Endothelial cell of umbilical vein (primary cell): ENCODE measurements around the gene DIP2C. TPM values are rescaled to one million over a fixed set of nuclear protein-coding genes. Genes with fewer than 3 reads are reported as not detected.

Experiments
- BruUV-seq: library from RNA; stranded (reverse); fragments of 400-500 nt; replicated peaks from 2 replicates; lab custom pipeline; 2021; lab: Mats Ljungman, UMichigan
- CTCF ChIA-PET: fragments of 300-600, 350-600 bp; sonication (Branson Sonifier 250); formaldehyde crosslinking; loops from one replicate; lab custom pipeline; 2021; ENCODE audit warnings: antibody characterized with exemption, inconsistent platforms; lab: Charles Lee
- POLR2A ChIA-PET: fragments of 300-600, 350-600 bp; sonication (Branson Sonifier 250); formaldehyde crosslinking; loops from one replicate; lab custom pipeline; 2021; ENCODE audit warnings: antibody characterized with exemption, inconsistent platforms; lab: Charles Lee
- DNase-seq: peaks from one replicate; pipeline ENCODE4 v3.0.0-alpha.2; 2011; ENCODE audit warnings: low read depth, low spot score
- FAIRE-seq: peaks from 2 replicates; lab custom pipeline; 2011; peaks lifted over from hg19 to GRCh38; lab: Jason Lieb, UNC
- H2AFZ ChIP-seq: 2 replicates; pipeline ENCODE4 v1.6.0; 2012; ENCODE audit warnings: low read depth, low read length, control low read depth, inconsistent platforms
- H3K27ac ChIP-seq: 2 replicates; pipeline ENCODE4 v1.5.1; 2011; ENCODE audit warnings: low read depth, mild to moderate bottlenecking, control low read depth, low read length, moderate library complexity; ENCODE audit not compliant: insufficient read depth
- H3K27me3 ChIP-seq, 2 experiments: 2 replicates each; pipeline versions ENCODE4 v1.6.0 to v1.6.1; 2011; ENCODE audit warnings: low read length in 2 of 2, mixed read lengths in 1 of 2; ENCODE audit not compliant: control insufficient read depth in 2 of 2, insufficient read depth in 2 of 2
- H3K36me3 ChIP-seq, 2 experiments: 2 replicates in 1 of 2; 3 replicates in 1 of 2; pipeline ENCODE4 v1.5.1; 2011; ENCODE audit warnings: low read length in 2 of 2, mild to moderate bottlenecking in 1 of 2, moderate library complexity in 1 of 2; ENCODE audit not compliant: control insufficient read depth in 2 of 2, insufficient read depth in 2 of 2; ENCODE audit errors: extremely low read depth in 1 of 2
- H3K4me1 ChIP-seq: 3 replicates; pipeline ENCODE4 v1.5.1; 2011; ENCODE audit warnings: mild to moderate bottlenecking, low read length; ENCODE audit not compliant: control insufficient read depth, insufficient read depth; ENCODE audit errors: extremely low read depth
- H3K4me2 ChIP-seq: 2 replicates; pipeline ENCODE4 v1.6.1; 2011; ENCODE audit warnings: low read length, control low read depth, mixed read lengths; ENCODE audit not compliant: insufficient read depth
- H3K4me3 ChIP-seq, 3 experiments: fragments of 200-600 bp in 1 of 3; sonication (generic), shearing (Covaris generic) in 1 of 3; replicated peaks in 1 of 3; 2 replicates each; pipeline ENCODE4 v1.5.1; 2011 to 2016; ENCODE audit warnings: control low read depth in 3 of 3, low read length in 3 of 3, mild to moderate bottlenecking in 2 of 3, inconsistent platforms in 1 of 3, low read depth in 1 of 3, moderate library complexity in 1 of 3; ENCODE audit not compliant: insufficient read depth in 1 of 3
- H3K79me2 ChIP-seq: 2 replicates; pipeline ENCODE4 v1.6.0; 2012; ENCODE audit warnings: low read length, inconsistent platforms; ENCODE audit not compliant: control insufficient read depth, insufficient read depth
- H3K9ac ChIP-seq: replicated peaks from 2 replicates; pipeline ENCODE3; 2011; ENCODE audit warnings: low read length, control low read depth; ENCODE audit not compliant: insufficient read depth; ENCODE audit errors: extremely low read depth
- H3K9me1 ChIP-seq: replicated peaks from 3 replicates; pipeline ENCODE4 v1.6.0; 2011; ENCODE audit warnings: mild to moderate bottlenecking, low read length; ENCODE audit not compliant: control insufficient read depth, insufficient read depth; ENCODE audit errors: extremely low read depth
- H3K9me3 ChIP-seq: replicated peaks from 2 replicates; pipeline ENCODE4 v1.5.1; 2012; ENCODE audit warnings: low read length, inconsistent platforms; ENCODE audit not compliant: control insufficient read depth, insufficient read depth
- H4K20me1 ChIP-seq: replicated peaks from 2 replicates; pipeline ENCODE3; 2011; ENCODE audit warnings: mild to moderate bottlenecking, low read length; ENCODE audit not compliant: control insufficient read depth, insufficient read depth; ENCODE audit errors: extremely low read depth
- CTCF ChIP-seq, 2 donors: IDR thresholded peaks; 1 replicate in 1 of 2; 2 replicates in 1 of 2; pipeline ENCODE4 v1.5.1; 2011; ENCODE audit warnings: low read length in 2 of 2, mild to moderate bottlenecking in 2 of 2, moderate library complexity in 2 of 2, control low read depth in 1 of 2, inconsistent platforms in 1 of 2, low read depth in 1 of 2; ENCODE audit not compliant: insufficient read depth in 1 of 2; ENCODE audit errors: extremely low read depth in 1 of 2
- FOS ChIP-seq: IDR thresholded peaks from 2 replicates; pipeline ENCODE4 v1.6.1; 2011; ENCODE audit warnings: mild to moderate bottlenecking, low read length, moderate library complexity, borderline replicate concordance; ENCODE audit not compliant: insufficient read depth
- GATA2 ChIP-seq: IDR thresholded peaks from 2 replicates; pipeline ENCODE4 v1.7.0; 2011; ENCODE audit warnings: low read depth, mild to moderate bottlenecking, moderate library complexity, mixed read lengths, low read length; ENCODE audit not compliant: insufficient read length, insufficient read depth
- JUN ChIP-seq: IDR thresholded peaks from 2 replicates; pipeline ENCODE4 v1.6.1; 2011; ENCODE audit warnings: borderline replicate concordance, low read depth; ENCODE audit not compliant: insufficient read length, insufficient read depth
- MAX ChIP-seq: IDR thresholded peaks from 2 replicates; pipeline ENCODE4 v1.6.1; 2011; ENCODE audit not compliant: insufficient read depth, insufficient read length
- MYC ChIP-seq: IDR thresholded peaks from one replicate; pipeline ENCODE4 v1.6.1; 2011; ENCODE audit warnings: mild to moderate bottlenecking, low read depth, low read length
- POLR2A ChIP-seq: IDR thresholded peaks from 2 replicates; pipeline ENCODE4 v1.6.1; 2012; ENCODE audit warnings: low read depth, mild to moderate bottlenecking, control low read depth, low read length
- POLR2AphosphoS5 ChIP-seq: IDR thresholded peaks from 2 replicates; pipeline ENCODE4 v1.6.1; 2012; ENCODE audit warnings: low read depth, mild to moderate bottlenecking, control low read depth, low read length, moderate library complexity; ENCODE audit not compliant: insufficient read depth
- dilution Hi-C: fragments of 300-500 bp; cut with MboI; formaldehyde crosslinking; loops from one replicate; pipeline ENCODE4 v1.15.0; 2019; ENCODE audit warnings: low sequenced_read_pairs; ENCODE audit not compliant: extremely low pct_ligation_motif_present
- intact Hi-C: fragments of 100-400 bp; cut with micrococcal nuclease; formaldehyde crosslinking; loops from one replicate; pipeline ENCODE4 v1.10.0; 2022
- polyA plus RNA-seq, 4 experiments: library from polyadenylated mRNA; depleted of rRNA in 3 of 4; stranded (reverse) in 3 of 4; unstranded in 1 of 4; fragments of >200 nt; gene quantifications; 2 replicates each; pipeline versions ENCODE4 v1.2.1 to v1.2.3, GENCODE V29; 2011 to 2012; ENCODE audit warnings: missing spikeins in 1 of 4
- total RNA-seq: library from RNA; stranded (reverse); gene quantifications from 2 replicates; pipeline ENCODE4 v1.2.3, GENCODE V29; 2021

DIP2C gene
- total and polyA plus RNA-seq, 2 donors (not counting 3 experiments of a cell fraction or from before 2014, with no cell fraction given), result 3.6 to 10.7 TPM

GRCh38 chr10:519716-520401 is 169.6 kb downstream of the DIP2C start:
- CTCF ChIA-PET, result no interaction called here
- no peaks in the 10 kb centered on the region for H3K27me3 ChIP-seq
- no peaks in the 10 kb centered on the region for H3K79me2 ChIP-seq
- H3K9ac ChIP-seq, result no peak overlapping the region
- no peak for TF ChIP-seq POLR2AphosphoS5
- TF ChIP-seq JUN, result no peak
- no peak for TF ChIP-seq FOS
- no peak for TF ChIP-seq MYC
- no peak for TF ChIP-seq MAX
- no peak for TF ChIP-seq GATA2
- TF ChIP-seq CTCF (IDR thresholded peaks at IDR 0.05; ENCODE audit: extremely low read depth in 1 of 2, insufficient read depth in 1 of 2, low read depth in 1 of 2, low read length in 2 of 2), result no peak
- TF ChIP-seq POLR2A, result no peak
- H3K4me3 ChIP-seq, result no peak overlapping the region
- POLR2A ChIA-PET, result no interaction called here
- H3K4me2 ChIP-seq, result no peak overlapping the region
- H3K36me3 ChIP-seq, result no peaks in the 10 kb centered on the region
- no peaks in the 10 kb centered on the region for H3K4me1 ChIP-seq
- intact Hi-C loops, result no loop called here
- FAIRE-seq (no peak), DNase-seq (no peak)
- H4K20me1 ChIP-seq, result no peaks in the 10 kb centered on the region
- BruUV-seq, result no TSS peak
- H3K27ac ChIP-seq, result no peak overlapping the region
- no peaks in the 10 kb centered on the region for H3K9me1 ChIP-seq
- dilution Hi-C loops, result no loop called here
- no peak overlapping the region for H2AFZ ChIP-seq
- H3K9me3 ChIP-seq, result no peaks in the 10 kb centered on the region
